ENCODE results near the gene CDV3.

Gene CDV3

GRCh38 chr3:133531981-133532380, 41.5 kb upstream of the CDV3 start:
- no peak for TF ChIP-seq SIN3A (IDR thresholded peaks at IDR 0.05; ENCODE audit: borderline replicate concordance, insufficient read depth, low read length)
- TF ChIP-seq REST (IDR thresholded peaks at IDR 0.05; ENCODE audit: insufficient read depth in 1 of 2, low read depth in 2 of 2, low read length in 2 of 2), result no peak
- TF ChIP-seq FOXP2 (optimal IDR thresholded peaks at IDR 0.05; ENCODE audit: borderline replicate concordance, extremely low read depth, extremely low read length, insufficient read depth), result no peak
- TF ChIP-seq TAF1 (IDR thresholded peaks at IDR 0.05; ENCODE audit: borderline replicate concordance, insufficient read depth, low read length), result no peak
- TF ChIP-seq POLR2AphosphoS5 (IDR thresholded peaks at IDR 0.05; ENCODE audit: low read depth, low read length), result no peak

GRCh38 chr3:133532951-133533350, 40.5 kb upstream of the CDV3 start:
- TF ChIP-seq REST (IDR thresholded peaks at IDR 0.05; ENCODE audit: insufficient read depth in 1 of 2, low read depth in 2 of 2, low read length in 2 of 2) (no peak), FOXP2 (optimal IDR thresholded peaks at IDR 0.05; ENCODE audit: borderline replicate concordance, extremely low read depth, extremely low read length, insufficient read depth) (no peak), POLR2AphosphoS5 (IDR thresholded peaks at IDR 0.05; ENCODE audit: low read depth, low read length) (no peak), SIN3A (IDR thresholded peaks at IDR 0.05; ENCODE audit: borderline replicate concordance, insufficient read depth, low read length) (no peak), TAF1 (IDR thresholded peaks at IDR 0.05; ENCODE audit: borderline replicate concordance, insufficient read depth, low read length) (no peak)

GRCh38 chr3:133535971-133536881, 37.3 kb upstream of the CDV3 start:
- no peak for TF ChIP-seq TAF1 (IDR thresholded peaks at IDR 0.05; ENCODE audit: borderline replicate concordance, insufficient read depth, low read length)
- TF ChIP-seq REST (IDR thresholded peaks at IDR 0.05; ENCODE audit: insufficient read depth in 1 of 2, low read depth in 2 of 2, low read length in 2 of 2), result no peak
- TF ChIP-seq SIN3A (IDR thresholded peaks at IDR 0.05; ENCODE audit: borderline replicate concordance, insufficient read depth, low read length), result no peak
- TF ChIP-seq FOXP2 (optimal IDR thresholded peaks at IDR 0.05; ENCODE audit: borderline replicate concordance, extremely low read depth, extremely low read length, insufficient read depth), result no peak
- TF ChIP-seq POLR2AphosphoS5 (IDR thresholded peaks at IDR 0.05; ENCODE audit: low read depth, low read length), result no peak

GRCh38 chr3:133538154-133538553, 35.3 kb upstream of the CDV3 start:
- no peak for TF ChIP-seq POLR2AphosphoS5 (IDR thresholded peaks at IDR 0.05; ENCODE audit: low read depth, low read length)
- TF ChIP-seq TAF1 (IDR thresholded peaks at IDR 0.05; ENCODE audit: borderline replicate concordance, insufficient read depth, low read length), result no peak
- no peak for TF ChIP-seq FOXP2 (optimal IDR thresholded peaks at IDR 0.05; ENCODE audit: borderline replicate concordance, extremely low read depth, extremely low read length, insufficient read depth)
- TF ChIP-seq SIN3A (IDR thresholded peaks at IDR 0.05; ENCODE audit: borderline replicate concordance, insufficient read depth, low read length), result no peak
- no peak for TF ChIP-seq REST (IDR thresholded peaks at IDR 0.05; ENCODE audit: insufficient read depth in 1 of 2, low read depth in 2 of 2, low read length in 2 of 2)

Data from PFSK-1 (cell line).